ENCODE measurements around the gene C2CD4C.
A peak's percentile ranks its signal among the peaks of the same experiment; 100 is the strongest.

C2CD4C gene

GRCh38 chr19:377801-378581, 31.0 kb downstream of the C2CD4C start:
- DNase-seq (ENCODE audit: low read depth): no peak
- peak; percentile 10 for TF ChIP-seq CTCF (IDR thresholded peaks at IDR 0.05; ENCODE audit: control insufficient read depth, insufficient read depth, low read depth, low read length, missing control alignments)
- H3K4me3 ChIP-seq (ENCODE audit: control insufficient read depth, low read depth, low read length): no peak overlapping the region

- DNase-seq (ENCODE audit: low read depth): no peak
- no peak overlapping the region for H3K4me3 ChIP-seq (ENCODE audit: control insufficient read depth, low read depth, low read length)
- TF ChIP-seq CTCF (IDR thresholded peaks at IDR 0.05; ENCODE audit: control insufficient read depth, insufficient read depth, low read depth, low read length, missing control alignments): no peak
Observed at GRCh38 chr19:376111-376470, 32.9 kb downstream of the C2CD4C start.

GRCh38 chr19:375395-376110, 33.4 kb downstream of the C2CD4C start:
- H3K4me3 ChIP-seq (ENCODE audit: control insufficient read depth, low read depth, low read length): no peak overlapping the region
- DNase-seq (ENCODE audit: low read depth): no peak
- TF ChIP-seq CTCF (IDR thresholded peaks at IDR 0.05; ENCODE audit: control insufficient read depth, insufficient read depth, low read depth, low read length, missing control alignments): no peak

- H3K4me3 ChIP-seq (ENCODE audit: control insufficient read depth, low read depth, low read length): no peak overlapping the region
- DNase-seq (ENCODE audit: low read depth): no peak
- no peak for TF ChIP-seq CTCF (IDR thresholded peaks at IDR 0.05; ENCODE audit: control insufficient read depth, insufficient read depth, low read depth, low read length, missing control alignments)
Observed at GRCh38 chr19:374886-375235, 34.1 kb downstream of the C2CD4C start.

GRCh38 chr19:374183-374885, 34.6 kb downstream of the C2CD4C start:
- no peak overlapping the region for H3K4me3 ChIP-seq (ENCODE audit: control insufficient read depth, low read depth, low read length)
- DNase-seq (ENCODE audit: low read depth): no peak
- TF ChIP-seq CTCF (IDR thresholded peaks at IDR 0.05; ENCODE audit: control insufficient read depth, insufficient read depth, low read depth, low read length, missing control alignments): no peak

GRCh38 chr19:373391-374182, 35.4 kb downstream of the C2CD4C start:
- no peak overlapping the region for H3K4me3 ChIP-seq (ENCODE audit: control insufficient read depth, low read depth, low read length)
- DNase-seq (ENCODE audit: low read depth): no peak
- TF ChIP-seq CTCF (IDR thresholded peaks at IDR 0.05; ENCODE audit: control insufficient read depth, insufficient read depth, low read depth, low read length, missing control alignments): no peak

All from AG09309 (cell line).